ENCODE measurements around the gene ABLIM3. TPM values are rescaled to one million over a fixed set of nuclear protein-coding genes. Genes with fewer than 3 reads are reported as not detected.

The ABLIM3 gene
- total RNA-seq, 2 experiments from 2014 or later, result 0.21 TPM; not detected in 1

- H3K36me3 Mint-ChIP-seq, result no peaks in the 10 kb centered on the region
- H3K9me3 Mint-ChIP-seq (ENCODE audit: low read depth), result no peaks in the 10 kb centered on the region
- ATAC-seq (no peak), DNase-seq (no peak)
- H3K4me1 Mint-ChIP-seq, result no peaks in the 10 kb centered on the region
- peaks cover 15% of the 10 kb centered on the region for H3K27me3 Mint-ChIP-seq
- CTCF ChIA-PET, result interaction anchor here (1.0 to 2.2 kb wide), 3 partner anchors 11 to 526 kb away, joined by 3 to 6 read pairs (median 3); partner anchors contain the start of gene ABLIM3
- no peak overlapping the region for H3K27ac Mint-ChIP-seq
- no peak overlapping the region for H3K4me3 Mint-ChIP-seq
Measured at GRCh38 chr5:149257131-149257530, 115.8 kb downstream of the ABLIM3 start.

- H3K4me3 Mint-ChIP-seq, result no peak overlapping the region
- ATAC-seq (no peak), DNase-seq (no peak)
- CTCF ChIA-PET, result interaction anchor here (1.1 to 2.2 kb wide), 3 partner anchors 10 to 117 kb away, joined by 3 to 6 read pairs (median 5); partner anchors contain the start of gene ABLIM3
- peaks cover 22% of the 10 kb centered on the region for H3K27me3 Mint-ChIP-seq
- H3K36me3 Mint-ChIP-seq, result no peaks in the 10 kb centered on the region
- H3K4me1 Mint-ChIP-seq, result no peaks in the 10 kb centered on the region
- no peak overlapping the region for H3K27ac Mint-ChIP-seq
- no peaks in the 10 kb centered on the region for H3K9me3 Mint-ChIP-seq (ENCODE audit: low read depth)
Measured at GRCh38 chr5:149257889-149258705, 116.8 kb downstream of the ABLIM3 start.

GRCh38 chr5:149260761-149261160 lies 119.5 kb downstream of the ABLIM3 start:
- H3K36me3 Mint-ChIP-seq, result no peaks in the 10 kb centered on the region
- no peak for ATAC-seq
- CTCF ChIA-PET, result interaction anchor here (0.6 to 1.4 kb wide), 3 partner anchors 11 to 119 kb away, joined by 3 read pairs; partner anchors contain the start of gene ABLIM3
- peaks cover 30% of the 10 kb centered on the region for H3K27me3 Mint-ChIP-seq
- H3K9me3 Mint-ChIP-seq (ENCODE audit: low read depth), result no peaks in the 10 kb centered on the region
- no peaks in the 10 kb centered on the region for H3K4me1 Mint-ChIP-seq
- no peak overlapping the region for H3K4me3 Mint-ChIP-seq
- no peak for DNase-seq
- H3K27ac Mint-ChIP-seq, result no peak overlapping the region

DNA sequence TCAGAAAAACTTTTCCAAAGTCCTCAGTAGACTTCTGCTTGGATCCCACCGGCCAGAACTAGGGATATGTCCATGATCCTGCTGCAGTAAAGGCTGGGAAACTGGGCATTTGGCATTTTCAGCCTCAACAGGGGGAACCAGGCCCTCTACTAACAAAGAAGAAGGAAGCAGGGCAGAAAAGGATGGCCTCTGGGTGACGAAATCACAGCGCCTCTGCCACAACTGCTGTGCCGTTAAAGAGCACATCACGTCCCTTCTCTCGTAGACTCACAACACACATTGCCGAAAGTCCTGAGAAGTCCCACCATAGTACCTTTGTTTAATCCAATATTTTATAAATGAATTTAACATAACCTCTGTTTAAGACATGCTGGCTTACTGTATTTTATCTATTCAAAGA lies 120.0 kb downstream of the ABLIM3 start:
- no peak overlapping the region for H3K27ac Mint-ChIP-seq
- no peak for ATAC-seq
- CTCF ChIA-PET, result interaction anchor here (0.8 to 1.4 kb wide), 2 partner anchors 11 to 120 kb away, joined by 3 read pairs; partner anchors contain the start of gene ABLIM3

DNA sequence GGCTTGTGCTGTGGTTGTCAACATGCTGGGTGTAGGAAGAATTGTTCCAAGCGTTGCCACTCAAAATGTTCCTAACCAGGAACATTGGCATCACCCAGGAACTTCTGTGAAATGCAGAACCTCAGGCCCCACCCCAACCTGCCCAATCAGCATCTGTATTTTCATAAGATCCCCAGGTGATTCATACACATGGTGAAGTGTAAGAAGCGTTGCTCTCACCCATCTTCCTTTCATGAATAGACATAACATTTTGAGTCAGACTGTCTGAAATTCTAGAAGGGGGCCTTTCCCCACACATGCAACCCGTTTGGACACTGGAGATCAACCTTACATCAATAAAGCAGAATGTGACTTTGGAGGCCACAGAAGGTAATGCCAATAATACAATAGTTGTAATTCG lies 121.0 kb downstream of the ABLIM3 start:
- CTCF ChIA-PET, result interaction anchor here (5.4 kb wide), 1 partner anchor 120 kb away, joined by 65 read pairs; the partner anchor contains the start of gene ABLIM3
- no peaks in the 10 kb centered on the region for H3K36me3 Mint-ChIP-seq
- no peaks in the 10 kb centered on the region for H3K4me1 Mint-ChIP-seq

More for the DNA sequence above, 120.0 kb downstream of the ABLIM3 start:
- peaks cover 34% of the 10 kb centered on the region for H3K27me3 Mint-ChIP-seq
- DNase-seq, result no peak
- no peak overlapping the region for H3K4me3 Mint-ChIP-seq
- H3K9me3 Mint-ChIP-seq (ENCODE audit: low read depth), result no peaks in the 10 kb centered on the region
- no peaks in the 10 kb centered on the region for H3K36me3 Mint-ChIP-seq
- H3K4me1 Mint-ChIP-seq, result no peaks in the 10 kb centered on the region

GRCh38 chr5:149264439-149265067 lies 123.3 kb downstream of the ABLIM3 start:
- DNase-seq (peak; percentile 58), ATAC-seq (peak; percentile 74)
- H3K4me1 Mint-ChIP-seq, result no peaks in the 10 kb centered on the region
- CTCF ChIA-PET, result interaction anchor here (0.9 to 5.4 kb wide), 12 partner anchors 10 to 234 kb away, joined by 3 to 65 read pairs (median 4); partner anchors contain the start of gene ABLIM3
- no peak overlapping the region for H3K4me3 Mint-ChIP-seq
- H3K36me3 Mint-ChIP-seq, result no peaks in the 10 kb centered on the region
- no peak overlapping the region for H3K27ac Mint-ChIP-seq
- no peaks in the 10 kb centered on the region for H3K9me3 Mint-ChIP-seq (ENCODE audit: low read depth)
- peaks cover 39% of the 10 kb centered on the region for H3K27me3 Mint-ChIP-seq

More for the DNA sequence above, 121.0 kb downstream of the ABLIM3 start:
- ATAC-seq, result no peak
- no peak for DNase-seq
- Mint-ChIP-seq H3K27ac (no peak overlapping the region), H3K4me3 (no peak overlapping the region), H3K27me3 (peaks cover 34% of the 10 kb centered on the region), H3K9me3 (ENCODE audit: low read depth) (no peaks in the 10 kb centered on the region)

DNA sequence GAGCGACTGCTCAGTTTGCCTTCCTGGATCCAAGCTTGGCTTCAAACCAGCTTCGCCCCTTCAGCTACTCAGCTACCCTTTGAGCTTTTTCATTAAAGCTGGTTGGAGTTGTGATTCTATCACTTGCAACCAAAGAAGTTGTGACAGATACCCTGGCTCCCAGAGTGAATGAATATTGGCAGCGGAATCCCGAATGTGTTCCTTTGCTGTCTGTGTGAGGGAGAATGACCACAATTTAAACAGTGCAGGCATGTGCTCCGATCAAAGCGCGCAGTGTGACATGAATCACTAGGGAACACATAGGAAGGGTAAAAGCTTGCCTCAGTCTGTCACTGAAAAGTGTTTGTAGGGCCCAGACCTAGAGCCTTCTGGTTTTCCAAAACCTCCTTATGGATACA lies 123.8 kb downstream of the ABLIM3 start:
- H3K4me3 Mint-ChIP-seq, result no peak overlapping the region
- CTCF ChIA-PET, result interaction anchor here (0.9 to 5.4 kb wide), 12 partner anchors 10 to 234 kb away, joined by 3 to 65 read pairs (median 4); partner anchors contain the start of gene ABLIM3
- peaks cover 39% of the 10 kb centered on the region for H3K27me3 Mint-ChIP-seq

GRCh38 chr5:149265597-149265996 lies 124.3 kb downstream of the ABLIM3 start:
- Mint-ChIP-seq H3K9me3 (ENCODE audit: low read depth) (no peaks in the 10 kb centered on the region), H3K36me3 (no peaks in the 10 kb centered on the region), H3K27ac (no peak overlapping the region), H3K4me3 (no peak overlapping the region), H3K4me1 (no peaks in the 10 kb centered on the region), H3K27me3 (peaks cover 42% of the 10 kb centered on the region)
- no peak for DNase-seq
- ATAC-seq, result no peak
- CTCF ChIA-PET, result interaction anchor here (0.9 to 5.4 kb wide), 12 partner anchors 11 to 299 kb away, joined by 3 to 65 read pairs (median 4); partner anchors contain the start of gene ABLIM3

More for the DNA sequence above, 123.8 kb downstream of the ABLIM3 start:
- ATAC-seq (no peak), DNase-seq (no peak)
- no peaks in the 10 kb centered on the region for H3K4me1 Mint-ChIP-seq
- H3K27ac Mint-ChIP-seq, result no peak overlapping the region
- H3K9me3 Mint-ChIP-seq (ENCODE audit: low read depth), result no peaks in the 10 kb centered on the region
- H3K36me3 Mint-ChIP-seq, result no peaks in the 10 kb centered on the region

GRCh38 chr5:149267241-149267973 lies 126.1 kb downstream of the ABLIM3 start:
- no peak for ATAC-seq

GRCh38 chr5:149268928-149269557 lies 127.8 kb downstream of the ABLIM3 start:
- Mint-ChIP-seq H3K27ac (no peak overlapping the region), H3K4me3 (no peak overlapping the region), H3K9me3 (ENCODE audit: low read depth) (no peaks in the 10 kb centered on the region), H3K4me1 (peaks cover 6% of the 10 kb centered on the region), H3K36me3 (no peaks in the 10 kb centered on the region), H3K27me3 (peaks cover 60% of the 10 kb centered on the region)
- CTCF ChIA-PET, result interaction anchor here (0.6 to 3.4 kb wide), 21 partner anchors 10 to 538 kb away, joined by 3 to 52 read pairs (median 5); partner anchors contain the start of gene ABLIM3
- DNase-seq (no peak), ATAC-seq (peak; percentile 67)

More at GRCh38 chr5:149267241-149267973, 126.1 kb downstream of the ABLIM3 start:
- CTCF ChIA-PET, result interaction anchor here (0.9 to 5.4 kb wide), 7 partner anchors 27 to 150 kb away, joined by 3 to 65 read pairs (median 5); partner anchors contain the start of gene ABLIM3
- DNase-seq, result no peak
- no peaks in the 10 kb centered on the region for H3K9me3 Mint-ChIP-seq (ENCODE audit: low read depth)
- H3K4me1 Mint-ChIP-seq, result peaks cover 6% of the 10 kb centered on the region
- H3K27ac Mint-ChIP-seq, result no peak overlapping the region
- H3K4me3 Mint-ChIP-seq, result no peak overlapping the region
- peaks cover 49% of the 10 kb centered on the region for H3K27me3 Mint-ChIP-seq
- no peaks in the 10 kb centered on the region for H3K36me3 Mint-ChIP-seq

DNA sequence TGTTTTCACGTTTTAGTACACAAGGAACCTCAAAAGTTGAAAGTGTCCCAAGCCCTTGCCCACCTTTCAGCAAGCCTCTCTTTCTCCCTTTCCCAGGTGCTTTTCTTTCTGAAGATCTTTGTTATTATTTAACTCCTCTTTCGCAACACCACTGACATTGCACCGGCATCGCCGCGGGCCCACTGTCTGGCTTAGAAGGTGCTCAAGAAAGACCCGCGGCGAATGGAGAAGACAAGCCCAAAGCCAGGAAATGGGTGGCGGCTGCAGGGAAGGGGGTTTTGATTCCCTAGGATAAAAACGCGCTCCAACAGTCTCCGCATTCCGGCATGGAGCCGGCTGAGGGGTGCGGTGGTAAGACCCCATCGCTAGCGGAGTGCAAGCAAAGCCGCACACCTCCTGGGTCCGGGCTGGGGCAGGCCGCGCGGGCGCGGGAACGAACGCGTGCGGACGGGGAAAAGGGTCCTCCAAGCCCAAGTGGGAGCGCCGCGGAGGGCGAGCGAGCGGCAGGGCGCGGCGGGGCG lies 130.0 kb downstream of the ABLIM3 start:
- peaks cover 63% of the 10 kb centered on the region for H3K27me3 Mint-ChIP-seq
- no peak overlapping the region for H3K27ac Mint-ChIP-seq
- H3K9me3 Mint-ChIP-seq (ENCODE audit: low read depth), result no peaks in the 10 kb centered on the region
- CTCF ChIA-PET, result interaction anchor here (3.4 kb wide), 1 partner anchor 131 kb away, joined by 52 read pairs; the partner anchor contains the start of gene ABLIM3
- H3K4me3 Mint-ChIP-seq, result peak overlapping the region; percentile 21
- no peak for ATAC-seq
- peaks cover 6% of the 10 kb centered on the region for H3K4me1 Mint-ChIP-seq
- no peaks in the 10 kb centered on the region for H3K36me3 Mint-ChIP-seq
- DNase-seq, result no peak

All from activated CD8-positive, alpha-beta memory T cell treated with anti-CD3 and anti-CD28 coated beads, Interleukin-2, amount 10 ng/mL, durations not matched to agents 7 days and 5 days (primary cell).